Mesenchymal stem cell (in vitro differentiated cells and primary cell): ENCODE data around the gene AGAP1.

Experiments used
- DNase-seq: peaks from one replicate; pipeline ENCODE4 v3.0.0-alpha.2; 2013
- H2AFZ ChIP-seq: one replicate; pipeline ENCODE4 v1.6.1; 2013; ENCODE audit warnings: low read depth, mild to moderate bottlenecking, control low read depth, inconsistent platforms, low read length, moderate library complexity
- H2AK5ac ChIP-seq: 2 replicates; pipeline ENCODE4 v1.6.1; 2013; ENCODE audit warnings: low read length, moderate library complexity, mild to moderate bottlenecking, inconsistent platforms; ENCODE audit not compliant: severe bottlenecking
- H2BK120ac ChIP-seq: one replicate; pipeline ENCODE4 v1.6.1; 2013; ENCODE audit warnings: low read depth, mild to moderate bottlenecking, inconsistent platforms, low read length, moderate library complexity
- H2BK12ac ChIP-seq, 2 experiments: one replicate each; pipeline ENCODE4 v1.6.1; 2013; ENCODE audit warnings: inconsistent platforms in 2 of 2, low read length in 2 of 2, mild to moderate bottlenecking in 2 of 2, moderate library complexity in 2 of 2, control low read depth in 1 of 2
- H2BK15ac ChIP-seq: one replicate; pipeline ENCODE4 v1.6.1; 2013; ENCODE audit warnings: mild to moderate bottlenecking, low read depth, inconsistent platforms; ENCODE audit not compliant: poor library complexity, severe bottlenecking
- H2BK5ac ChIP-seq: 2 replicates; pipeline ENCODE4 v1.6.1; 2013; ENCODE audit warnings: low read depth, mild to moderate bottlenecking, low read length, control low read depth, inconsistent platforms; ENCODE audit not compliant: poor library complexity, severe bottlenecking
- H3K14ac ChIP-seq, 2 experiments: one replicate each; pipeline ENCODE4 v1.6.1; 2013; ENCODE audit warnings: inconsistent platforms in 2 of 2, low read length in 2 of 2, control low read depth in 1 of 2, mild to moderate bottlenecking in 1 of 2, moderate library complexity in 1 of 2
- H3K18ac ChIP-seq, 2 experiments: one replicate each; pipeline ENCODE4 v1.6.1; 2013; ENCODE audit warnings: inconsistent platforms in 2 of 2, low read length in 2 of 2, control low read depth in 1 of 2, low read depth in 1 of 2, mild to moderate bottlenecking in 1 of 2
- H3K23ac ChIP-seq, 2 experiments: one replicate each; pipeline ENCODE4 v1.6.1; 2013; ENCODE audit warnings: inconsistent platforms in 2 of 2, low read length in 2 of 2, mild to moderate bottlenecking in 2 of 2, moderate library complexity in 2 of 2, control low read depth in 1 of 2
- H3K27ac ChIP-seq: 2 replicates; pipeline ENCODE4 v1.5.1; 2013; ENCODE audit warnings: mild to moderate bottlenecking, moderate library complexity, low read length, control low read depth, inconsistent platforms; ENCODE audit not compliant: poor library complexity, severe bottlenecking
- H3K27me3 ChIP-seq, 2 experiments: 2 replicates each; pipeline versions ENCODE4 v1.6.1 to v1.7.0; 2013; ENCODE audit warnings: low read length in 2 of 2, mild to moderate bottlenecking in 2 of 2, moderate library complexity in 2 of 2, control low read depth in 1 of 2, inconsistent platforms in 1 of 2; ENCODE audit not compliant: control insufficient read depth in 1 of 2, insufficient read depth in 1 of 2
- H3K36me3 ChIP-seq, 2 experiments: 2 replicates each; pipeline versions ENCODE4 v1.6.1 to v1.7.0; 2013; ENCODE audit warnings: low read length in 2 of 2, control low read depth in 1 of 2, inconsistent platforms in 1 of 2, low read depth in 1 of 2, mild to moderate bottlenecking in 1 of 2; ENCODE audit not compliant: insufficient read depth in 2 of 2, control insufficient read depth in 1 of 2
- H3K4ac ChIP-seq, 2 experiments: one replicate each; pipeline ENCODE4 v1.6.1; 2013; ENCODE audit warnings: inconsistent platforms in 2 of 2, low read length in 2 of 2, mild to moderate bottlenecking in 2 of 2, moderate library complexity in 2 of 2, control low read depth in 1 of 2, low read depth in 1 of 2
- H3K4me1 ChIP-seq: 2 replicates; pipeline ENCODE4 v1.6.1; 2013; ENCODE audit warnings: low read depth, low read length, control low read depth; ENCODE audit not compliant: control insufficient read depth, insufficient read depth
- H3K4me2 ChIP-seq: 2 replicates; pipeline ENCODE4 v1.6.1; 2013; ENCODE audit warnings: low read length, mild to moderate bottlenecking, inconsistent platforms; ENCODE audit not compliant: poor library complexity, severe bottlenecking
- H3K4me3 ChIP-seq, 2 experiments: 2 replicates each; pipeline versions ENCODE4 v1.5.1 to v1.7.0; 2013; ENCODE audit warnings: low read length in 2 of 2, mild to moderate bottlenecking in 2 of 2, control low read depth in 1 of 2, low read depth in 1 of 2; ENCODE audit not compliant: insufficient read depth in 1 of 2
- H3K79me1 ChIP-seq: replicated peaks from 2 replicates; pipeline ENCODE4 v1.6.1; 2013; ENCODE audit warnings: mild to moderate bottlenecking, control low read depth, low read length, inconsistent platforms; ENCODE audit not compliant: poor library complexity, severe bottlenecking
- H3K9ac ChIP-seq: 2 replicates; pipeline ENCODE4 v1.7.0; 2013; ENCODE audit warnings: mild to moderate bottlenecking, low read length, moderate library complexity
- H3K9me3 ChIP-seq: 2 replicates; pipeline ENCODE4 v1.7.0; 2013; ENCODE audit warnings: mild to moderate bottlenecking, low read length; ENCODE audit not compliant: control insufficient read depth
- H4K8ac ChIP-seq: one replicate; pipeline ENCODE4 v1.6.1; 2013; ENCODE audit warnings: inconsistent platforms, mild to moderate bottlenecking, low read length, moderate library complexity
- H4K91ac ChIP-seq: one replicate; pipeline ENCODE4 v1.6.1; 2013; ENCODE audit warnings: mild to moderate bottlenecking, low read length, inconsistent platforms
- WGBS: methylation state at CpG from one replicate; pipeline ENCODE4 v1.1.7; 2013; ENCODE audit warnings: mixed read lengths; 5-methylcytosine and 5-hydroxymethylcytosine counted together

The AGAP1 gene

GRCh38 chr2:235701206-235701981 lies 207.6 kb downstream of the AGAP1 start:
- Histone ChIP-seq H3K23ac (no peak overlapping the region), H3K9me3 (no peaks in the 10 kb centered on the region), H3K79me1 (peaks cover 35% of the 10 kb centered on the region), H2BK5ac (no peak overlapping the region), H3K9ac (no peak overlapping the region), H2BK12ac (no peak overlapping the region), H3K4me2 (no peak overlapping the region), H3K18ac (peak overlapping the region in 1 of 2 experiments; percentile 4), H3K36me3 (no peaks in the 10 kb centered on the region), H3K4me3 (no peak overlapping the region), H3K14ac (no peak overlapping the region), H2BK15ac (no peak overlapping the region), H2AFZ (no peak overlapping the region), H4K91ac (peak overlapping the region; percentile 30), H3K27me3 (no peaks in the 10 kb centered on the region), H2AK5ac (no peak overlapping the region), H3K4me1 (peaks cover 7% of the 10 kb centered on the region), H4K8ac (no peak overlapping the region), H2BK120ac (no peak overlapping the region), H3K4ac (no peak overlapping the region), H3K27ac (no peak overlapping the region)
- WGBS: 92% methylated on average over 10 of the region's 13 CpGs
- DNase-seq: no peak

- no peak for DNase-seq
- Histone ChIP-seq H2BK15ac (no peak overlapping the region), H3K79me1 (peaks cover 36% of the 10 kb centered on the region), H3K14ac (no peak overlapping the region), H3K18ac (no peak overlapping the region), H3K4me2 (no peak overlapping the region), H4K8ac (no peak overlapping the region), H3K4me3 (no peak overlapping the region), H2BK5ac (no peak overlapping the region), H3K9ac (peak overlapping the region; percentile 33), H2BK120ac (no peak overlapping the region), H3K9me3 (no peaks in the 10 kb centered on the region), H3K4me1 (peaks cover 7% of the 10 kb centered on the region), H3K27me3 (no peaks in the 10 kb centered on the region), H2AK5ac (no peak overlapping the region), H2BK12ac (no peak overlapping the region), H4K91ac (no peak overlapping the region), H3K36me3 (no peaks in the 10 kb centered on the region), H2AFZ (no peak overlapping the region), H3K23ac (no peak overlapping the region), H3K27ac (no peak overlapping the region), H3K4ac (no peak overlapping the region)
- WGBS: 77% methylated on average over 4 of the region's 4 CpGs
Measured at GRCh38 chr2:235702186-235702585, 208.3 kb downstream of the AGAP1 start.

GRCh38 chr2:235703711-235704295 lies 210.0 kb downstream of the AGAP1 start:
- 96% methylated on average over 9 of the region's 10 CpGs for WGBS
- Histone ChIP-seq H2AK5ac (no peak overlapping the region), H3K4me1 (peaks cover 12% of the 10 kb centered on the region), H3K4me2 (no peak overlapping the region), H3K9me3 (no peaks in the 10 kb centered on the region), H3K23ac (no peak overlapping the region), H4K8ac (no peak overlapping the region), H3K18ac (no peak overlapping the region), H2BK5ac (no peak overlapping the region), H3K27ac (no peak overlapping the region), H3K79me1 (peaks cover 45% of the 10 kb centered on the region), H2BK120ac (no peak overlapping the region), H4K91ac (no peak overlapping the region), H2AFZ (no peak overlapping the region), H3K4me3 (no peak overlapping the region), H3K4ac (no peak overlapping the region), H3K9ac (no peak overlapping the region), H3K36me3 (no peaks in the 10 kb centered on the region), H2BK12ac (no peak overlapping the region), H2BK15ac (no peak overlapping the region), H3K27me3 (no peaks in the 10 kb centered on the region), H3K14ac (no peak overlapping the region)
- no peak for DNase-seq

- no peak overlapping the region for H3K14ac ChIP-seq
- no peaks in the 10 kb centered on the region for H3K27me3 ChIP-seq
- H3K9ac ChIP-seq: no peak overlapping the region
- peaks cover 45% of the 10 kb centered on the region for H3K79me1 ChIP-seq
- H3K18ac ChIP-seq: no peak overlapping the region
- no peaks in the 10 kb centered on the region for H3K9me3 ChIP-seq
- H2BK12ac ChIP-seq: no peak overlapping the region
- no peak overlapping the region for H2BK5ac ChIP-seq
- no peak overlapping the region for H2BK15ac ChIP-seq
- no peak overlapping the region for H3K4me2 ChIP-seq
- no peak overlapping the region for H2AK5ac ChIP-seq
- H3K4me3 ChIP-seq: no peak overlapping the region
- no peak overlapping the region for H3K27ac ChIP-seq
- no peak overlapping the region for H2BK120ac ChIP-seq
- no peak overlapping the region for H3K23ac ChIP-seq
- no peak overlapping the region for H4K91ac ChIP-seq
- H3K36me3 ChIP-seq: peaks cover 2 to 9% of the 10 kb centered on the region in 2 experiments
- 90% methylated on average over 8 of the region's 8 CpGs for WGBS
- no peak for DNase-seq
- peaks cover 19% of the 10 kb centered on the region for H3K4me1 ChIP-seq
- no peak overlapping the region for H2AFZ ChIP-seq
- no peak overlapping the region for H4K8ac ChIP-seq
- H3K4ac ChIP-seq: no peak overlapping the region
Measured at GRCh38 chr2:235705296-235705695, 211.5 kb downstream of the AGAP1 start.
